Measurements from ENCODE around the gene ZNF575.
"Not testable (repeated sequence)": the region's sequence is repeated elsewhere in the genome, so short reads cannot be mapped to it uniquely, and the experiment has no call there.

Gene ZNF575

DNA sequence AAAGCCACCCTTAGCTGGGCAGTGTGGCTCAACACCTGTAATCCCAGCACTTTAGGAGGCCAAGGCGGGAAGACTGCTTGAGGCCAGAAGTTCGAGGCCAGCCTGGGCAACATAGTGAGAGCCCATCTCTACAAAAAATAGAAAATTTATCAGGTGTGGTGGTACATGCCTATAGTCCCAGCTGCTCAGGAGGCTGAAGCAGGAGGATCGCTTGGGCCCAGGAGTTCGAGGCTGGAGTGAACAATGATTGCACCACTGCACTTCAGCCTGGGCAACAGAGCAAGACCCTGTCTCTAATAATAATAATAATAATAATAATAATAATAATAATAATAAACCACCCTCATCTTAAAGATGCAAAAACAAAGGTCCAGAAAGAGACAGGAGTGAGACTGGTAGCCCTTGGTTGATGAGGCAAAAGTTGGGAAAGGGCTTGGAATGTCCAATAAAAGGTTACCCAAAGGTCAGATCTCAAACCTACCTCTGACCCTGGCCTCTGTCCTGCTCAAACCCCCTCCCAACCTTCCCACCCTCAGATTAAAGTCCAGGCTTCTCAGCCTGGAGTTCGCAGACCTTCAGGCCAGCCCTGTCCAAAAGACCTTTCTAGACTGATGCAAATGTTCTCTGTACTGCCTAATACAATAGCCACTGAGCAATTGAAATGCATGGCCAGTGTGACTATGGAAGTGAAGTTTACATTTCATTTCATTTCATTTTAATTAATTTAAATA lies 9.1 kb downstream of the ZNF575 start:
- DNase-seq (ENCODE audit: low spot score): no peak

DNA sequence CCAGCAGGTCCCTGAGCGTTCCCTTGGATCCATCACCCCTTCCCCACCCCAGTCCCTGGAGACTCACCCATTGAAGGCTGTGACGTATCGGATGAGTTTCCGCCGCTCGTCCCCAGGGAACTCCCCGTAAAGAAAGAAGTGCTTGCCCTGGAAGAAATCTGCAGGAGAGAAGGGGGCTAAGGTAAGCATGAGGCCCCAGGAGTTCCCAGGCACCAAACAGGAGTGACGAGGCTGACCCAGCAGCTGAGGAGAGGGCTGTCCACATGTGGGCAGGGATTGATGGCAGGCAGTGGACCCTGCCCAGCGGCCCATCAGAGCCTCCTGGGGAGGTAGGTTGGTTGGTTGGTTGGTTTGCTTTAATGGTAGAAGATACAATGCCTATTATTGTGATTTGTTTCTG lies 11.1 kb downstream of the ZNF575 start:
- DNase-seq (ENCODE audit: low spot score): no peak

DNA sequence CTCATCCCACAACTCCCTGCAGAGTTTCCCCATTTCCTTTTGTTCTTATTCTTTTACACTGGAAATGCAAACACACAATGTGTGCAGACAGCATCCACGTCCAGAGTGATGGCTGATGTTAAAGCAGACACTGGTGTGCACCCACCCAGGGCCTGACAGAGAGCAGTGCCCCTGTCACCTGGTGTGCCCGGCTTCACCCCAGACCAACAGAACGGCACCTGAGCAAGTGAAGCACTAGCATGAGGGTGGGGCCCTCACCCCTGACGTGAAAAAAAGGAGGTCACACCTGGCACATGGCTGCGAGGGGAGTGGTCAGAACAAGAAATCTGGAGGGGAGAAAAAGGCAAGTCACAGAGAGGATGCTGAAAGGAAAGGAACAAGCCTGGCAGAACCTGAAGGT lies 12.3 kb downstream of the ZNF575 start:
- no peak for DNase-seq (ENCODE audit: low spot score)

DNA sequence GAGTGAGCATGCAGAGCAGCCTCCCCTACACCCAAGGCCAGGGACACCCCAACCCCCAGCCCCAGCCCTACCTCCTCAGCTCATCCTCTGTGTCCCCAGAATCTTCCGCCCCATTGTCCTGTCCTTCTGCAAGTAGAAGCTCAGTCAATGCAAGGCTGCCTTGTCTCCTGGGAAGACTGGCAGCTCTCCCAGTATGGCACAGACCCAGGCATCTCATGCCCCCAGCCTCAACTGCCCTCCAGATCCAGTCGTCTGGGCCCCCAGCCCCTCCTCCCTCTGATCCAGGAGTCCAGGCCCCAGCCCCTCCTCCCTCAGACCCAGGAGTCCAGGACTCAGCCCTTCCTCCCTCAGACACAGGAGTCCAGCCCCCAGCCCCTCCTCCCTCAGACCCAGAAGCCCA lies 13.0 kb downstream of the ZNF575 start:
- no peak for DNase-seq (ENCODE audit: low spot score)

DNA sequence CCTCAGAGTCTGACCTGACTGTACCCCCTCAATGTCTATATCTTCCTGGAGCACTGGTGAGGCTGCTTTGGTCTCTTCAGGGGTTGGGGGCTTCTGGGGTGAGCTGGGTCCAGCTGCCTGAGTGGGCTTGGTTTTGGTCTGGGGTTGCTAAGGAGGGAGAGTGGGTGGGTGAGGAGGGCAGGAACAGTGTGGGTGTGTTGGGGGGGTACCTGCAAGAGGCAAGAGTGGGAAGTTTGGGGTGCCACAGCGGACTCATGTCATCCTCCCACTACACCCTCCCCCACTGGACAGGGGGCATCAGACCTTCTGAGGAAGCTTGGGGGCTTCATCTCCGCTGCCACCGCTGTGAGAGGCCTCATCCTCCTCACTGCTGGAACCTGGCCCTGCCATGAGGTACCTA lies 13.6 kb downstream of the ZNF575 start:
- DNase-seq (ENCODE audit: low spot score): no peak

DNA sequence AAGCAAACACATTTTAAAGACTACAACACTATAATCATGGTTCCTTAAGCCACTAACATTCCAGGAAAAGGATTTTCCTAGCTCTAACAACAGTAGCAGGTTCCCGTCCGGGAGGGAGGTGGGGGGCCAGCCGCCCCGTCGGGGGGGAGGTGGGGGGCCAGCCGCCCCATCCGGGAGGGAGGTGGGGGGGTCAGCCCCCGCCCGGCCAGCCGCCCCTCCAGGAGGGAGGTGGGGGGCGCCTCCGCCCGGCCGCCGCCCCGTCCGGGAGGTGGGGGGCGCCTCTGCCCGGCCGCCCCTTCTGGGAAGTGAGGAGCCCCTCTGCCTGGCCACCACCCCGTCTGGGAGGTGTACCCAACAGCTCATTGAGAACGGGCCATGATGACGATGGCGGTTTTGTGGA lies 14.9 kb downstream of the ZNF575 start:
- not testable (repeated sequence) for DNase-seq (ENCODE audit: low spot score)

DNA sequence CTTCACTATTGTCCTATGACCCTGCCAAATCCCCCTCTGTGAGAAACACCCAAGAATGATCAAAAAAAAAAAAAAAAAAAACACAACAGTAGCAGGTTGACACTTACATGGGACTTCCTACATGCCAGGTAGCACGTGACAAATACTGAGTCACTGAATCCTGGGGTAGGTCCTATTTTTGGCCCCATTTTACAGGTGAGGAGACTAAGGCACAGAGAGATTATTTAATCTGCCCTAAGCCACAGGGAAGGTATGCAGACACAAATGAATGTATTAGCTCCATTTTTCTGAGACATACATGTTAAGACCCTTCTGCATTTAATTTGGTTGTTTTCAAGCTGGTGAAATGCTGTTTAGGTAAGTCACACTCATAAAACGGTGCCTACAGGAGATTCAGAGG lies 15.7 kb downstream of the ZNF575 start:
- no peak for DNase-seq (ENCODE audit: low spot score)

DNA sequence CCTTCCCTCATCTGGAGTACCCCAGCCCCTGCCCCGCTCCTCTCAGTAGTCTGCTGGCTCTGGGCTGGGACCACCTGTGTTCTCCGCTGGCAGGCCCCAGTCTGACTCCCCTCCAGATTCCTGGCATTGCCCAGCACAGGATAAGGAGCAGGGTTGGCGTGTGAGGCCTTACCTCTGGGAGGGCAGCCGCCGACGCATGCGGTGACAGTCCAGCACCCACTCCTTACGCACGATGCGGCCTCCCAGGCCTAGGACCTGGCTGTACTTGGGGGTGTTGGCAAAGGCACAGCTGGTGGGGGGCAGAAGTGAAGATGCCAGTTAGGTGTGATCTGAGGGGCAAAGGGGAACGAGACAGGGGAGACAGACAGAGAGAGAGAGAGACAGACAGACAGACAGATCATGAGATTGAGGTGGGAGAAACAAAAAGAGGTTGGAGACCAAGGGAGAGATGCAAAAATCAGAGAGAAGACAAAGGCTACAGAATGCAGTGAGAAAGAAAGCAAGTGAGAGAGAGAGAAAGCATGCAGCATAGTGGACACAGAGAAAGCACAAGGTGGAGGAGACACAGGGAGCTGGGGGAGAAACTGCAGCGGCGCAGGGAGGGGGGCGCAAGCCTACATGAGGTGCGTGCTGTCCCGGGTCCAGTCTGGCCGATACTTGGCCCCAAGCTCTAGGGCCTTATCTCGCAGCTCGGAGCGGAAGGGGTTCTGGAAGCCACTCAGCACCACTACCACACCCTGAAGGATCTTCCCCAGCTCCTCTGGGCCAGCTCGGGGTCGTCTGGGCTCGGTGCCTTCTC lies 18.6 kb downstream of the ZNF575 start:
- no peak for DNase-seq (ENCODE audit: low spot score)

DNA sequence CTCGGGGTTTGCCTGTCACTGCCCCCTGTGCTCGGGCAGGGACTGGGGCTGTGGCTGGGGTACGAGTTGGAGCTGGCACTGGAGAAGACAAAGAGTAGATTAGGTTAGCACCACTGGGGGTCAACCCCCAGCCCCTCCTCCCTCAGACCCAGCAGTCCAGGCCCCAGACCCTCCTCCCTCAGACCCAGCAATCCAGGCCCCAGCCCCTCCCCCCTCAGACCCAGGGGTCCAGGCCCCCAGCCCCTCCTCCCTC lies 19.1 kb downstream of the ZNF575 start:
- no peak for DNase-seq (ENCODE audit: low spot score)

DNA sequence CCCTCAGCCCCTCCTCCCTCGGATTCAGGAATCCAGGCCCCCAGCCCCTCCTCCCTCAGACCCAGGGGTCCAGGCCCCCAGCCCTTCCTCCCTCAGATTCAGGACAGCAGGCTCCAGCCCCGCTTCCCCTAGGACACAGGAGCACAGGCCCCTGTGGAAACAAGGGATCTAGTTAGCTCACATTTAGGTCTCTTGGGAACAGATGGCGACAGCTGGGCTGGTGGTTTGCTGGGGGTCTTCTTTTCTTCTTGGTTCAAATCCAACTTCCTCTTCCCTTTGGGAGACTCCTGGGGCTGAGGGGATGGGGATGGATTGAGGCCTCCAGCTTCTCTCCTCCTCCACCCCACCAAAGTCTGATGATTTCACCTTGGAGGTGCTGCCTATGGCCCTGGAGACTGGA lies 19.6 kb downstream of the ZNF575 start:
- DNase-seq (ENCODE audit: low spot score): no peak

DNA sequence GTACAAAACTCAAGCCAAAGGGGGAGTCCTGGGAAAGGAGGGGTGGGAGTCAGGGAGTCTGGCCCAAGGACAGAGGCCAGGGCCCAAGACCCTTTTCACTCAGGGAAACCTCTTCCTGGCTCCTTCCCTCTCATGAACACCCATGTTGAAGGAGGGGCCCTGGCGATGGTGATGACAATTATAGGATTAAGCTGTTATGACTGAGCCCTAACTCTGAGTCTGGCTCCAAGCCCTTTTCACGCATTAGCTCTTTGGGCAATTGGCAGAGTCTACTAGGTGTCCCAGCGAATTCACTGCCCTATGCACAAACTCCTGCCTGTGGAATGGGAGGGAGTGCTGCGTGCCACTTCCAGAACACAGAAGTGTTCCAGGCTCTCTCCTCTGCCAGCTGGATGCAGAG lies 20.7 kb downstream of the ZNF575 start:
- DNase-seq (ENCODE audit: low spot score): no peak

DNA sequence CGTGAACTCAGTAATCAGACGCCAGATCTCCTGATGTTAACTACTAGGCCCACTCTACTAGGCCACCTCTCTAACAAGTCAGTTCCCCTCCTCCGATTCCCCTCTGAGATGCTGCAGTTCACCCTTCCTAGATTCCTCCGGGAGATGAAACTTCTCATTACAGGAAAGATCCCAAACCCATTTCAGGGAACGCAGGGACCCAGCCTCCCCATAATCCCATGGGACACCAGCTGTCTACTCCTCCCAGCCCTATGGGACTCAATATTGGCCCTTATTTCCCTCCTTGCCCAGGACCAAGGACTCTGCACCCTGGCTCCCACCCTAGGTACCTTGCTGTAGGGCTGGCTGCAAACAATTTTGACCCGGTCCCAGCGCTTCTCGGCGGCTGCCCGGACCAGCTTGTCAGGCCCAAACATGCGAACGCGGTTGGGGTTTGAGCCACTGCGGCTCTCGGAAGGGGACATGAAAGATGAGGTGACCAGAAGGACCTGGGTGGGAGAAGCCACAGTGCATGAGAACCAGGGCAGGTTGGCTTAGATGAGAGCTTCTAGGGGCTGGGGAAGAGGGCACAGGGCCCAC lies 21.4 kb downstream of the ZNF575 start:
- DNase-seq (ENCODE audit: low spot score): no peak

DNA sequence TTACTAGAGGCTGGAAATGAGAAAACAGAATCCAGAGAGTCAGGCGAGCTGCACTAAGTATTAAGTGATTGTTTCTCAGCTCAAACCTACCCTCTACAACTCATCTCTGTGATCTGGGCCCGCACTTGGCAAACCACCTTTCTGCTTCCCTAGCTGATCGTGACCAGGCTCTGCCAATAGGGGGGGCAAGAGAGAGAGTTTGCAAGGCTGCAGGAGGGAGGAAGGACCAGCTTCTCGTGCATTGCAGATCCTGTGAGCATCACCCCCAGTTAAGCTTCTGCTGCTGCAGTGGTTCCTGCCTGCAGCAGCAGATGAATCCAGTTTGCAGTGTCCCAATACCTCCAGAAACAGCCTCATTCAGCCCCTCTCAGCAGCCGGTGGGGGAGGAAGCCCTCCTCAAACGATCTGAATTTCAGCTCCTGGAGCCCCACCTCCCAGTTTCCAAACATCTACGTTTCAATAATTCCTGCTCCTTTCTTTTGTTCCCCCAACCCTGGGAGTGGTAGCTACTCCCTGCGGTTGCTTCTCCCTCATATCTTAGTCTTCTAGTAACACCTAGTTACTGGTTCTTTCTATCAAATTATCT lies 22.3 kb downstream of the ZNF575 start:
- peak; percentile 93 for DNase-seq (ENCODE audit: low spot score)

DNA sequence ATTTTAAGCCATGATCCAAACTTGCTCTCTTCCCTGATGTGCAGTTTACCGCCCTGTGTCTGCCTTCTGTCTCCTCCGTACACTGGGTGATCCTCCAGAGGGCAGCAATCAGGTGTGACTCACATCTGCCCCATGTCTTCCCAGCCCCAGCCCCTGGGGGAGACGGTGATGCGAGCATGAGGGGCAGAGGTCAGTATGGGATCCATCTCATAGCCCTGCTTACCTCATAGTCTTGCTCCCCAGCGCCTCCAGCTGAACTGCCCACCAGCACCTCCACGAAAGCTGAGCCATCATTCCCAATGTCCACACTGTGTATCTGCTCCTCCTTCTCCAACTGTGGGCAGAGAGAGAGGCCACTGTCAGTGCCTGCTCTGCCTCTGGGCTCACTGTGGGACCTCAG lies 27.7 kb downstream of the ZNF575 start:
- no peak for DNase-seq (ENCODE audit: low spot score)

DNA sequence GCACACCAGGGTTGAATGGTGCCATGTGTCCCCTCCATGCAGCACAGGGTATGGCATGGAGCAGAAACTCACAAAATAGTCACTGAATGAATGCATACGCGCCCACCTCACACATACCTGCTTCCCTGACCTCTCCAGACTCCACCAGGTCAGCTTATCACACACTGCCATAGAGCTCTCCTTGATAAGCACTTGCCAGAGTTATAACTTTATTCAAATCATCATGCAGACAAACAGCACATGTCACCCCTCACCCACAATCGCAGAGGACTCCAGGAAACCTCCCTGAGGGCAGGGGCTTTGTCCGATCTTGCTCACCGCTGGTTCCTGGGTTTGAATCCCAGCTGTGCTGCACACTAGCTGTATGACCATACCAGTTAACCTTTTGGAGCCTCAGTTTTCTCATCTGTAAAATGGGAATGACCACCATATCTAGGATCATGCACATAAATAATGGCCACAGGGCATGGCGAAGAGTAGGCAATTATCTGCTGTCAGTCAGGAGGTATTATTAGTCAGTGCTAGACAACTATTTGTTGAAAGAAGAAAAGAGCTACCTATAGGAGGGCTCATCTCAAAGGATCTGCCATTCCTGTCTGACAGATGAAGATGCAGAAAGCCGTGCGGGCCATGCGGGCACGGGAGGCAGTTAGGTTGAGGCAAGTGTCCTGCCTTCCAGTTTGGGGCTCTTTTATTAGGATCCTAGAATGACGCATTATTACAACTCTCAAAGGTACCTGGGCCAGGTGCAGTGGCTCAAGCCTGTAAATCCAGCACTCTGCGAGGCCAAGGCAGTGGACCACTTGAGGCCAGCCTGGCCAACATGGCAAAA lies 28.4 kb downstream of the ZNF575 start:
- DNase-seq (ENCODE audit: low spot score): no peak

DNA sequence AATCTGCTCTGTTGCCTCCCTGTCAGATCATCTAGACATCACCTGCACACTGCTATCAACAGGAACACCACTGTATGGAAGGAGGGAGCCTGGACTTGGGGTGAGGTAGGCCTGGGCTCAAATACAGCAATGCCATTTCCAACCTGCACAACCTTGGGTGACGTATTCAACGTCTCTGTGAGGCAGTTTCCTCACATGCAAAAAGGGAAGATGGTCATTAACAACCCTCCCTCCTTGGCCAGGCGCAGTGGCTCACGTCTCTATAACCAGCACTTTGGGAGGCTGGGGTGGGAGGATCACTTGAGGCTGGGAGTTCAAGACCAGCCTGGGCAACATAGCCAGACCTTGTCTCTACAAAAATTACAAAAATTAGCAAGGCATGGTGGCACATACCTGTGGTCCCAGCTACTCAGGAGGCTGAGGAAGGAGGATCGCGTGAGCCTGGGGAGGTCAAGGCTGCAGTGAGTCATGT lies 29.3 kb downstream of the ZNF575 start:
- no peak for DNase-seq (ENCODE audit: low spot score)

DNA sequence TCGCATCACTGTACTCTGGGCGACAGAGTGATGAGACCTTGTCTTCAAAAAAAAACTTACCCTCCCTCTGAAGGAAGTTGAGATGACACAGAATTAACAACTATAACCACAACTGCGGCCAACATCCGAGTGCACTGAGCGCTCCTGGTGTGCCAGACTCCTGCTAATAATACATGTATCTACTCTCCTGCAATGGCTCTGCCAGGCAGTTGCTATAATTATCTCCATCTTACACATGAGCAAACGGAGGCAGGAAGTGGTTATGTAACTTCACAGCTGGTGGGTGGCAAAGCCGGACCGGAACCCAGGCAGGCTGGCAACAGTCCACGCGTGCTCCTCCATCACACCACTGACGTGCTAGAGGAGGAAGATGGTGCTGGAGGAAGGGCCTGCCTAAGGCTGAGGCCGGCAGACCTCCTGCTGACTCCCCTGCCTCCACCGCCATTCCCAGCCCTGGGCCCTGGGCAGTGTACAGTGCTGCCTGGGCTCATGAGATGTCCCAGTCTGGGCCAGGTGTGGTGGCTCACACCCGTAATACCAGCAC lies 29.8 kb downstream of the ZNF575 start:
- peak; percentile 94 for DNase-seq (ENCODE audit: low spot score)

DNA sequence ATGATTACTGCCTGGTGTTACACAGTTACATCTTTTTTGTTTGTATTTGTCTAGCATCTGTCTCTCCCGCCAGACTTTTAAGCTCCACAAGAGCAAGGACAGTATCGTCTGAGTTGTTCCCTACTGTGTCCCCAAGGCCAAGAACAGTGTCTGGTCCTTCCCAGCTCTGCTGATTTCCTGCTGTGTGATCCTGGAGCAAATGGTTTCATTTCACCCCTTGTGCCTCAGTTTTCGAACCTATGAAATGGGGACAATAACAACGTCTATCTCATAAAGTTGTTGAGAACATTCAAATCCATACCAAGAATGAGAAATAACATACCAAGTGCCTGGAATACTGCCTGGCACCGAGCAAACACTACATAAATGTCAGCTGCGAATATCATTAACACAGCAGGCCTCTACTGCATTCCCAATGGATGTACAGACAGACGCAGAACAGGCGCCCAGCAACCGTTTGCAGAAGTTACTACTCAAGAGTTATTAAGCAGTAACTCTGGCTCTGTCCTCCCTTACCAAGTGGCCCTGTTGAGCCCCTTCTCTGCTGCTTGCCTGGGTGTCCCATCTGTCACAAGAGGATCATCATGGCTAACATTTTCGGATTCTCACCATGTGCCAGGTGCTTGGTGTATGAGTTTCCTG lies 30.9 kb downstream of the ZNF575 start:
- DNase-seq (ENCODE audit: low spot score): no peak

DNA sequence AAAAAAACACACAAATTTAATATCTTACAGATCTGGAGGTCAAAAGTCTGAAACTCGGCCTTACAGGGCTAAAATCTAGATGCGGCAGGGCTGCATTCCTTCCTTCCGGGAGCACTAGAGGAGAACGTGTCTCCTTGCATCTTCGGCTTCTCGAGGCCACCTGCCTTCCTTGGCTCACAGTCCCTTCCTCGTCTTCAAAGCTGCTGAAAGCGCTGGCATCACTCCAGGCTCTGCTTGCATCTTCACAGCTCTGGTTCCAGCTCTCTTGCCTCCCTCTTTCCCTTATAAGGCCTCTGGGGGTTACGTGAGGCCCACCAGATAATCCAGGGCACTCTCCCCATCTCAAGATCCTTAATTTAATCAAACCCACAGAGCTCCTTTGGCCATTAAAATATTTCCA lies 31.8 kb downstream of the ZNF575 start:
- peak; percentile 82 for DNase-seq (ENCODE audit: low spot score)

DNA sequence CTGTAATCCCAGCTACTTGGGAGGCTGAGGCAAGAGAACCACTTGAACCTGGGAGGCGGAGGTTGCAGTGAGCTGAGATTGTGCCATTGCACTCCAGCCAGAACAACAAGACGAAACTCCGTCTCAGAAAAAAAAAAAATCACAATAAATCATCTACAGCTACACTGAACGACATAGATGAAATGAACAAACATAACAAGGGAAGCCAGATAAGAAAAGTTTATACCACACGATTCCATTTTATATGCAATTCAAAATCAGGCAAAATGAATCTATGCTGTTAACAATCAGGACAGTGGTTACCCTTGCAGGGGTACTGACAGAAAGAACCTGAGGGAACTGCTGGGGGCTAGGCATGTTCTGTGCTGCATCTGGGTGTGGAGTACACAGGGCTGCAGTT lies 36.7 kb downstream of the ZNF575 start:
- DNase-seq (ENCODE audit: low spot score): no peak

DNA sequence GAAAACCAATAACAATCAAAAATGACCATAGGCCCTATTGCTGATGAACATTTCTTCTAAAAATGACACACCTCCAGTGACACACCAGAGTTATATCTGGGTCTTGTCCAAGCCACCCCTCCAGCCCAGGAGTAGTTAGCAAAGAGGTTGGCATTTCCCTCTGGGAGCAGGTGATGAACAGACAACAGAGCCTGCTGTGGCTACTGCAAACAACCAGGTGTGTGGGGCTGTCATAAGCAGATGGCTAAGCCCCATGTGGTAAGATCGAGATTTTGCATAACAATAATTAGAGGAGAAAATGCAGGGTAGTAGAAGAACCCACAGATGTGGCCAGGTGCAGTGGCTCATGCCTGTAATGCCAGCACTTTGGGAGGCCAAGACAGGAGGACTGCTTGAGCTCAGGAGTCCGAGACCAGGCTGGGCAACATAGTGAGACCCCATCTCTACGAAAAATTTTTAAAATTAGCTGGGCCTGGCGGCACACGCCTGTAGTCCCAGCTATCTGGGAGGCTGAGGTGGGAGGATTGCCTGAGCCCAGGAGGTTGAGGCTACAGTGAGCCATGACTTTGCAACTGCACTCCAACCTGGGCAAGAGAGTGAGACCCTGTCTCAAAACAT lies 37.3 kb downstream of the ZNF575 start:
- no peak for DNase-seq (ENCODE audit: low spot score)
